ENCODE results near the gene TMEM179. TPM values are rescaled to one million over a fixed set of nuclear protein-coding genes. Genes with fewer than 3 reads are reported as not detected.
A peak's percentile ranks its signal among the peaks of the same experiment; 100 is the strongest.

TMEM179 gene
- total and polyA plus RNA-seq, 7 experiments from 2014 or later, result 0.15 TPM; not detected in 6

DNA sequence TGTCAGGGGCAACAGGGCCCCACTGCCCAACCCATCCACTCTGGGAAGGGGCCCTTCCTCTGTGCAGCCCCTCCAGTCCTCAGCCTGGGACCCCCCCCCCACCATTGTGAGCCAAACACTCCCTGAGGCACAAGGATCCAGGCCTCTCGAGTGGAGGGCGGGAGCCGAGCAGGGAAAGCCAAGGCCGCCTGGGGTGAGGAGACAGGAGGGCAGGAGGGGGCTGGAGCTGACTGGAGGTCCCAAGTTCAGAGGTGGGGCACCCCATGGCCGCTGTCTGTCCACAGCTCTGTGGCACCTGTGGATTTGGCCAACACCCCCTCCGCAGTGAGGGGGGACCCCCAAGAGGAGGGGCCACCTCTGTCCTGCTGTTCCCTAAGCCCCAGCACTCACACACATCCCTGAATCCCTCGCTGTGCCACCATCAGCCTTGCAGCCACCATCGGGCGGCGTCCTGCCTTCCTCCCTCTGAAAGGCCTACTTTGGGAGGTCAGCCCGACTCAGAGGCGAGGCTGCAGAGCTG is 50.4 kb downstream of the TMEM179 start:
- ATAC-seq (no peak), DNase-seq (no peak)
- no peaks in the 10 kb centered on the region for H3K9me3 ChIP-seq (ENCODE audit: control insufficient read depth in 2 of 3, low read length in 3 of 3)
- Mint-ChIP-seq H3K4me3 (no peak overlapping the region), H3K27me3 (peaks cover 0 to 17% (median 7%) of the 10 kb centered on the region in 5 donors), H3K4me1 (no peaks in the 10 kb centered on the region), H3K9me3 (peaks cover 0 to 4% (median 0%) of the 10 kb centered on the region in 11 donors), H3K27ac (no peak overlapping the region), H3K36me3 (peaks cover 0 to 4% (median 0%) of the 10 kb centered on the region in 5 donors)
- H3K4me1 ChIP-seq (ENCODE audit: control insufficient read depth in 2 of 2, insufficient read depth in 2 of 2, low read length in 2 of 2), result no peaks in the 10 kb centered on the region
- H3K4me3 ChIP-seq (ENCODE audit: low read length), result no peak overlapping the region
- ChIA-PET POLR2A (no interaction called here), CTCF (no interaction called here)
- no peaks in the 10 kb centered on the region for H3K36me3 ChIP-seq (ENCODE audit: control insufficient read depth in 2 of 3, insufficient read depth in 3 of 3, low read length in 3 of 3)
- H3K27ac ChIP-seq (ENCODE audit: low read depth, low read length), result no peak overlapping the region
- no peaks in the 10 kb centered on the region for H3K27me3 ChIP-seq (ENCODE audit: control insufficient read depth in 2 of 2, insufficient read depth in 2 of 2, low read length in 2 of 2)
- intact Hi-C loops (cut with micrococcal nuclease), result no loop called here

DNA sequence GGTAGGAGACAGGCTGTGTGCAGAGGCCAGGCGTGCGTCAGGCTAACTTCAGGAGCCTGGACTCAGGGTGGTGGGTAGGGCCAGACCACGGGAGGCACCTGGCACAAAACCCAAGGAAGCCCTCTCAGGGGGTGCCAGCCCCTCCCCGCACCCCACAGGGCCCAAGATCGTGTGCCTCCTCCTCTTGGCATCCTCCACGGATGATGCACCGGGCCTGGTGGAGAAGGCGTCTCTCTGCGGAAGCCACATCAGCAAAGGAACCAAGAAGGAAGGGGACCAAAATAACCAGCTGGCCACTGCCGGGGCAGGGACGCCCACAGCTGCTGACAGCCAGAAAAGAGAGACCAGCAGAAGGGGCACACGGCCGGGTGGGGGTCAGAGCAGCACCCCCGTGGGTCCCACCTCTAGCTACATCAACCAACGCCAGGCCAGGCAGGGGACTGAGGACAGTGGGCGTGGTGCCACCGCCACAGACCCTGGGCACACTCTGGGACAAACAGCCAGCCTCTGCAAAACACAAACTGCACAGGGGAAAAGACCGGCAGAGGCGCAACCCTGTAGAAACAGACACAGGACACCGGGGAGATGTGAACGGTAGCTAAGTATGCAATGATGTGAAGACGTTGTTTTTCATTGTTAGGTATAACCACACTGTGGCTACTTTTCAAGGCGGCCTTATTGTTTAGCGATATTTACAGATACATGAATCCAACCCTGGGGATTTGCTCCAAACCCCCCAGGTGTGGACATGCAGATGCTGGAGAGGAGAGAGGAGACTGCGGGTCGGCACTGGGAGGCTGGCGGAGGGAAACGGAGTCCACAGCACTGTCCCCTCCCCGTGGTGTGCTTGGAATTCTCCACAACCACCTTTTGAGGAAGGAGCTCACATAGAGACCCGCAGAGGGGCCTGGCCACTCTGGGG is 51.1 kb downstream of the TMEM179 start:
- H3K4me1 ChIP-seq (ENCODE audit: control insufficient read depth in 2 of 2, insufficient read depth in 2 of 2, low read length in 2 of 2), result no peaks in the 10 kb centered on the region
- H3K9me3 Mint-ChIP-seq, result peaks cover 0 to 4% (median 0%) of the 10 kb centered on the region in 11 donors
- no peaks in the 10 kb centered on the region for H3K27me3 ChIP-seq (ENCODE audit: control insufficient read depth in 2 of 2, insufficient read depth in 2 of 2, low read length in 2 of 2)
- no peaks in the 10 kb centered on the region for H3K4me1 Mint-ChIP-seq
- CTCF ChIA-PET, result no interaction called here
- H3K36me3 Mint-ChIP-seq, result peaks cover 0 to 4% (median 0%) of the 10 kb centered on the region in 5 donors
- no peaks in the 10 kb centered on the region for H3K9me3 ChIP-seq (ENCODE audit: control insufficient read depth in 2 of 3, low read length in 3 of 3)
- H3K27ac Mint-ChIP-seq, result peak overlapping the region in 1 of 9 donors; percentile 60
- H3K4me3 ChIP-seq (ENCODE audit: low read length), result no peak overlapping the region
- H3K36me3 ChIP-seq (ENCODE audit: control insufficient read depth in 2 of 3, insufficient read depth in 3 of 3, low read length in 3 of 3), result no peaks in the 10 kb centered on the region
- H3K4me3 Mint-ChIP-seq, result no peak overlapping the region
- DNase-seq (no peak), ATAC-seq (no peak)
- H3K27ac ChIP-seq (ENCODE audit: low read depth, low read length), result no peak overlapping the region
- POLR2A ChIA-PET, result no interaction called here
- intact Hi-C loops (cut with micrococcal nuclease), result no loop called here
- peaks cover 0 to 18% (median 7%) of the 10 kb centered on the region in 5 donors for H3K27me3 Mint-ChIP-seq

DNA sequence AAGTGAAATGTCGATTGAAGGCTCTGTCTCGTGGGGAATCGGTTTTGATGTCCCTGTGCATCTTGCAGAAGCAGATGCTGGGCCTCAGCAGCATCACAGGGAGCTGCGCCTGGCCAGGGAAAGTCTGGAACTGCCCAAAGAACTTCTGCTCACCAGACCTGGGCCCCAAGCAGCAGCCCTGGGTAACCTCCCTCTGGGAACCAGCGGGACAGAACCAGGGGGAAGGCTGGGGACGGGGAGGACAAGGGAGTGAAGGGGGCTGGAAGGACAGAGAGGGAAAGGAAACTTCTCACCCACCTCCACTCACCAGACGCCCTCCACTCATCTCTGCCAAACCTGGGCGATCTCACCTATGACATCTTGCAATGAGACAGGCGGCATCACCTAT is 51.8 kb downstream of the TMEM179 start:
- Mint-ChIP-seq H3K4me1 (no peaks in the 10 kb centered on the region), H3K27ac (no peak overlapping the region), H3K36me3 (peaks cover 0 to 4% (median 0%) of the 10 kb centered on the region in 5 donors), H3K4me3 (no peak overlapping the region), H3K9me3 (peaks cover 0 to 4% (median 0%) of the 10 kb centered on the region in 11 donors), H3K27me3 (peaks cover 0 to 24% (median 7%) of the 10 kb centered on the region in 5 donors)
- H3K9me3 ChIP-seq (ENCODE audit: control insufficient read depth in 2 of 3, low read length in 3 of 3), result no peaks in the 10 kb centered on the region
- H3K27ac ChIP-seq (ENCODE audit: low read depth, low read length), result no peak overlapping the region
- ATAC-seq (no peak), DNase-seq (no peak)
- ChIA-PET POLR2A (no interaction called here), CTCF (no interaction called here)
- intact Hi-C loops (cut with micrococcal nuclease), result no loop called here
- H3K36me3 ChIP-seq (ENCODE audit: control insufficient read depth in 2 of 3, insufficient read depth in 3 of 3, low read length in 3 of 3), result no peaks in the 10 kb centered on the region
- no peak overlapping the region for H3K4me3 ChIP-seq (ENCODE audit: low read length)
- no peaks in the 10 kb centered on the region for H3K27me3 ChIP-seq (ENCODE audit: control insufficient read depth in 2 of 2, insufficient read depth in 2 of 2, low read length in 2 of 2)
- no peaks in the 10 kb centered on the region for H3K4me1 ChIP-seq (ENCODE audit: control insufficient read depth in 2 of 2, insufficient read depth in 2 of 2, low read length in 2 of 2)

DNA sequence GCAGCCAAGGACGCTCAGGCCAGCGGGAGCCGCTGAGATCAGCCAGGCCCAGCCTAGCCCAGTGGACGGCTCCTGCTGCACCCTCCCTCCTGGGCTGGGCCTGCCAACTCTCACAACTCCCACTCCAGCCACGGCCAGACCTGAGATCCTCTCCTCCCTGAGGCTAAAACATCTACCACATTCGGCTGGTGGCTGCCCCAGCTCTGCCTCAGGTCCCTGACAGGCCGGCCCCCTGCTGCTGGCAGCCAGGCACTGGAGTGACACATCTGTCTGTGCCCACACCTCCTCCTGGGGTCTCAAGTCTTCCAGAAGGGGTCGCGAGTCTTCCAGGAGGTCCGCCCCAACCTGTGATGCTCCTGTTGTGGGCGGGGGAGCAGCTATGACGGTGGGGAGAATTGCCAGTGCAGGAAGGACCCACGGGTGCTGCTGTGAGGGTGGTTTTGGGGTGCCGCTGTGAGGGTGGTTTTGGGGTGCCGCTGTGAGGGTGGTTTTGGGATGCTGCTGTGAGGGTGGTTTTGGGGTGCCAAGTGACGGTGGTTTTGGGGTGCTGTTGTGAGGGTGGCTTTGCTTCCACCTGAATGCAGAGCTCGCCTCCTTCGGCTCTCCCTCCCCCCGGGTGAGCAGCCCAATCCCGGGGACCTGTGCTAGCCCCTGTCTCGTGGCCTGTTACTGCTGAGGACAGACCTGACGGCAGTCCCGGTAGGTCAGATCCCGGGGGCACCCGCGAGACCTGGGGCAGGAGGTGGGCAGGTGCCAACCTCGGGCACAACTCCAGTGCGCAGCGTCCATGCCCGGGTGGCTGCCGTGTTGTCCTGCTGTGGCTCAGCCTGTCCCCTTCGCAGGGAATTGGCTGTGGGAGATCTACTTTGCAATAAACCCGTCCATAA is 52.5 kb downstream of the TMEM179 start:
- Histone ChIP-seq H3K4me1 (ENCODE audit: control insufficient read depth in 2 of 2, insufficient read depth in 2 of 2, low read length in 2 of 2) (no peaks in the 10 kb centered on the region), H3K27me3 (ENCODE audit: control insufficient read depth in 2 of 2, insufficient read depth in 2 of 2, low read length in 2 of 2) (no peaks in the 10 kb centered on the region), H3K4me3 (ENCODE audit: low read length) (no peak overlapping the region), H3K9me3 (ENCODE audit: control insufficient read depth in 2 of 3, low read length in 3 of 3) (no peaks in the 10 kb centered on the region), H3K27ac (ENCODE audit: low read depth, low read length) (no peak overlapping the region), H3K36me3 (ENCODE audit: control insufficient read depth in 2 of 3, insufficient read depth in 3 of 3, low read length in 3 of 3) (no peaks in the 10 kb centered on the region)
- Mint-ChIP-seq H3K27ac (no peak overlapping the region), H3K4me3 (no peak overlapping the region), H3K4me1 (no peaks in the 10 kb centered on the region), H3K27me3 (peaks cover 0 to 27% (median 7%) of the 10 kb centered on the region in 5 donors), H3K9me3 (peaks cover 0 to 4% (median 0%) of the 10 kb centered on the region in 11 donors), H3K36me3 (peaks cover 0 to 4% (median 0%) of the 10 kb centered on the region in 5 donors)
- ATAC-seq (no peak), DNase-seq (no peak)
- CTCF ChIA-PET, result interaction anchor here (0.7 kb wide), 1 partner anchor 459 kb away, joined by 6 read pairs; no protein-coding TSS in a partner anchor
- POLR2A ChIA-PET, result no interaction called here
- intact Hi-C loops (cut with micrococcal nuclease), result no loop called here

DNA sequence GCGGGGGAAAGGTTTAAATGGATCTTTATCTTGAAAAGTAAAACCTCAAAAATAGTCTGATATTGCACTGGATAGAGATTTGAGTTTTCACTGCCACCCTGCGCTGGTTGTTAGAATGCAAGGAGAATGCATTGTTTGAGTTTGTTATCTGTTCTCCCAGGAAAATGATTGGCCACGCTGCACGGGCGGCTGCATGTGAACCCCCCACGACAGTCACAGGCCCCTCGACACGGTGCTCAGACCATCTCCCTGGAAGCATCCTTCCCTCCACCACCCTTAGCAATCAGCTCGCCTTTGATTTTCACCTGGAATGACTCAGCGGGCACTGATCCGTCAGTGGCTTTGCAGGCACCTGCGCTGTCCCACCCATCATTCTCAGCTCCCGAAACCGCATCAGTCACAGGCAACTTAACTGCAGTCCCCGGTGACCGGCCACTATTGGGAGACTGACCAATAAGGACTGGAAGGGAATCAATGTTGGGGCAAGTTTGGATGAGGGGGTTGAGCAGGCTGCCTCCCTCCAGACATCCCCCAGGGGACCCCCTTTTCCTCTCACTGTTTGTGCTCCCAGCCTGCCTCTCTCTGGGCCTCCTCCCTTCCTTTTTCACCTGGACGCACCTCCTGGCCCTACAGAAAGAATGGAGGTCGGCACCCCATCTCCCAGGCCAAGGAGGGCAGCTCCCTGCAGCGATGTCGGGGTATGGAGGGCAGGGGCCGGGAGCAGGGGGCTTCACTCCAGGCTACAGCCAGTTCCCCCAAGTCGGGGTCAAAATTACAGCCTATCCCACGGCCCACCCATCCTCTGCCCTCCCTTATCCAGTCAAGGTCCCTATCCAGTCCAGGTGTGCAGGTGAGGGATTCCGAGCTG is 53.5 kb downstream of the TMEM179 start:
- Histone ChIP-seq H3K36me3 (ENCODE audit: control insufficient read depth in 2 of 3, insufficient read depth in 3 of 3, low read length in 3 of 3) (no peaks in the 10 kb centered on the region), H3K27me3 (ENCODE audit: control insufficient read depth in 2 of 2, insufficient read depth in 2 of 2, low read length in 2 of 2) (no peaks in the 10 kb centered on the region), H3K4me1 (ENCODE audit: control insufficient read depth in 2 of 2, insufficient read depth in 2 of 2, low read length in 2 of 2) (no peaks in the 10 kb centered on the region), H3K4me3 (ENCODE audit: low read length) (no peak overlapping the region), H3K27ac (ENCODE audit: low read depth, low read length) (no peak overlapping the region), H3K9me3 (ENCODE audit: control insufficient read depth in 2 of 3, low read length in 3 of 3) (no peaks in the 10 kb centered on the region)
- no peak for ATAC-seq
- no peaks in the 10 kb centered on the region for H3K4me1 Mint-ChIP-seq
- POLR2A ChIA-PET, result no interaction called here
- H3K27ac Mint-ChIP-seq, result peak overlapping the region in 1 of 9 donors; percentile 84
- DNase-seq, result no peak
- H3K36me3 Mint-ChIP-seq, result peaks cover 0 to 4% (median 0%) of the 10 kb centered on the region in 5 donors
- no peak overlapping the region for H3K4me3 Mint-ChIP-seq
- H3K9me3 Mint-ChIP-seq, result peaks cover 0 to 4% (median 0%) of the 10 kb centered on the region in 11 donors
- peaks cover 0 to 32% (median 7%) of the 10 kb centered on the region in 5 donors for H3K27me3 Mint-ChIP-seq
- CTCF ChIA-PET, result no interaction called here
- intact Hi-C loops (cut with micrococcal nuclease), result no loop called here

DNA sequence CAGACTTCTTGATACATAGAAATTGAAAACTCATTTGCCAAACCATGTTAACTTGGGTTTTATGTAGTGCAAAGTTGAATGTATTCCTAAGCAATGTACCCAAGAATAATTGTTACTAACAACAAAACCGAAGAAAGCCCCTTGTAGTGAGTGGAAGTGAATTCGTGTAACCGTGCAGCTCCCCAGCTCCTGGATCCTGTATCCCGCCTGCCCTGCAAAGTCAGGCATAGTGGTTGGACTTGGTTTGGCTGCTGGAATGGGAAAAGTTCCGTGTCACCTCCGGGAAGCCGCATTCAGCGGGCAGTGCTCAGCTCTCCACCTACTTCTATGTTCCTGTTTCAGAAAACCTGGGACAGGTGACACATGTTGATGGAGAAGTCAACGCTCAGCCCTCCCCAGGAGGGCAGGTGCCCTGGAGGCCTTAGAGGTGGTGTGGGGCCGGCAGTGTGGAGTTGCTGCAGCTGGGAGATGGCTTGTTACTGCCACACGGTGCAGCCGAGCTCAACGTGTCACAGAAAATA is 54.2 kb downstream of the TMEM179 start:
- ChIA-PET POLR2A (no interaction called here), CTCF (no interaction called here)
- Histone ChIP-seq H3K27ac (ENCODE audit: low read depth, low read length) (no peak overlapping the region), H3K36me3 (ENCODE audit: control insufficient read depth in 2 of 3, insufficient read depth in 3 of 3, low read length in 3 of 3) (no peaks in the 10 kb centered on the region), H3K9me3 (ENCODE audit: control insufficient read depth in 2 of 3, low read length in 3 of 3) (no peaks in the 10 kb centered on the region), H3K4me3 (ENCODE audit: low read length) (no peak overlapping the region), H3K27me3 (ENCODE audit: control insufficient read depth in 2 of 2, insufficient read depth in 2 of 2, low read length in 2 of 2) (no peaks in the 10 kb centered on the region), H3K4me1 (ENCODE audit: control insufficient read depth in 2 of 2, insufficient read depth in 2 of 2, low read length in 2 of 2) (no peaks in the 10 kb centered on the region)
- H3K36me3 Mint-ChIP-seq, result peaks cover 0 to 4% (median 0%) of the 10 kb centered on the region in 5 donors
- no peak for ATAC-seq
- no peak overlapping the region for H3K4me3 Mint-ChIP-seq
- H3K9me3 Mint-ChIP-seq, result peaks cover 0 to 4% (median 0%) of the 10 kb centered on the region in 11 donors
- intact Hi-C loops (cut with micrococcal nuclease), result no loop called here
- peak overlapping the region in 1 of 9 donors; percentile 84 for H3K27ac Mint-ChIP-seq
- no peaks in the 10 kb centered on the region for H3K4me1 Mint-ChIP-seq
- DNase-seq, result no peak
- H3K27me3 Mint-ChIP-seq, result peaks cover 0 to 32% (median 7%) of the 10 kb centered on the region in 5 donors

All from naive thymus-derived CD4-positive, alpha-beta T cell (primary cell).